Endothelial cell of hepatic sinusoid (primary cell): ENCODE measurements around the gene DNAJC3.
"Not testable (repeated sequence)": the region's sequence is repeated elsewhere in the genome, so short reads cannot be mapped to it uniquely, and the experiment has no call there.

Experiments used
- in situ Hi-C: cut with HindIII; loops from 2 replicates; pipeline ENCODE4 v1.10.0; 2017; ENCODE audit warnings: low sequenced_read_pairs

DNAJC3 gene

GRCh38 chr13:95763601-95764000, 86.7 kb downstream of the DNAJC3 start:
- in situ Hi-C loops: loop anchor here (5.0 kb wide), 1 partner anchor 66 kb away; no protein-coding TSS in a partner anchor

DNA sequence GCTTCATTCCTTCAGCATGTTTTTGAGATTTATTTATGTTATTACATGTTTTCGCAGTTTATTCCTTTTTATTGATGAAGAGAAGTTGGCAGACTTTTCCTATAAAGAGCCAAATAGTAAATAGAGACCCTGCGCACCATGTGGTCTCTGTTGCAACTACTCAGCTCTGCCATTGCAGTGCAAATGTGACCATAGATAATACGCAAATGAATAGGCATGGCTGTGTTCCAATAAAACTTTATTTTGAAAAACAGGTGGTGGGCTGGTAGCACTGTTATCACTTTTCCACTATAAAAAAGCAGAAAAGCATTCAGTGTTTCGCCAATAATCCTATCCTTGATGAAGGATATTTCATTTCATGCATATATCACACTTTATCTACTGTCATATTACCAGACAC, 95.0 kb downstream of the DNAJC3 start:
- in situ Hi-C loops: no loop called here

- in situ Hi-C loops: no loop called here
Observed at GRCh38 chr13:95779522-95779921, 102.6 kb downstream of the DNAJC3 start.

DNA sequence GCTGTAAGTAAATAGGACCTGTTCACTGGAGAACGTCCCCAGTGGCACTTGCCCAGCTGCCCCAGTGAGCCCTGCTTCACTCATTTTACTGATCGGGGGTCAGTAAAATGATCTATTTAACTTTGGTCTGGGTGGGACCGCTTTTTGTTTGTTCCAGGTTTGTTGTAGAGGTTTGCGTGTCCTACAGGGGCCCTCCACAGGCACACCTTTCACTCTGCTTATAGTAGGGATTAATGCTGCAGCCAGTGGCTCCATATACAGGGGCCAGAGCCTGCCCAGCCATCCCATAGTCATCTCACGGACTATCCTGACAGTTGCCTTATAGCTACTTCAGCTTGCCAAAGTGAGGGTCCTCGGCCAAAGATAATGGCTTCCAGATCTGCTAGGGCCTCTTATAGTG, 104.1 kb downstream of the DNAJC3 start:
- in situ Hi-C loops: no loop called here

GRCh38 chr13:95781940-95782339, 105.0 kb downstream of the DNAJC3 start:
- in situ Hi-C loops: not testable (repeated sequence)

DNA sequence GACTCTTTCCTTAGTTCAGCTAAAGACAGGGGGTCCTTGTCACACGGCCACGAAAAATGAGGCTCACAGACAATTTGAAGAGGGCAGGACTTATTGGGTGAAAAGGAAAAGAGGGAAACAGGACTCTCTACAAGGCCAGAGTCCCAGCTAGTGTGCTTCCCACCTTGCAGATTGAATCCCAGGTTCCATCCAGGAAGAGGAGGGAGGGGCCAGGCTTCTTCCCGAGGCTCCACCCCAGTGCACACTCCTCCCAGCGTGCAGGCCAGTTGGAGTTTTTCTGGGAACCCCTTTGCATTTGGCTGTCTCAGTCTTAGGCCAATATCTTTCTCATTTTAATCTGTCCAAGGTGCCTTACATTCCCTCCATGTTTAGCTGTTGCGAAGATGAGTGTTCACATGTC, 106.8 kb downstream of the DNAJC3 start:
- in situ Hi-C loops: no loop called here

DNA sequence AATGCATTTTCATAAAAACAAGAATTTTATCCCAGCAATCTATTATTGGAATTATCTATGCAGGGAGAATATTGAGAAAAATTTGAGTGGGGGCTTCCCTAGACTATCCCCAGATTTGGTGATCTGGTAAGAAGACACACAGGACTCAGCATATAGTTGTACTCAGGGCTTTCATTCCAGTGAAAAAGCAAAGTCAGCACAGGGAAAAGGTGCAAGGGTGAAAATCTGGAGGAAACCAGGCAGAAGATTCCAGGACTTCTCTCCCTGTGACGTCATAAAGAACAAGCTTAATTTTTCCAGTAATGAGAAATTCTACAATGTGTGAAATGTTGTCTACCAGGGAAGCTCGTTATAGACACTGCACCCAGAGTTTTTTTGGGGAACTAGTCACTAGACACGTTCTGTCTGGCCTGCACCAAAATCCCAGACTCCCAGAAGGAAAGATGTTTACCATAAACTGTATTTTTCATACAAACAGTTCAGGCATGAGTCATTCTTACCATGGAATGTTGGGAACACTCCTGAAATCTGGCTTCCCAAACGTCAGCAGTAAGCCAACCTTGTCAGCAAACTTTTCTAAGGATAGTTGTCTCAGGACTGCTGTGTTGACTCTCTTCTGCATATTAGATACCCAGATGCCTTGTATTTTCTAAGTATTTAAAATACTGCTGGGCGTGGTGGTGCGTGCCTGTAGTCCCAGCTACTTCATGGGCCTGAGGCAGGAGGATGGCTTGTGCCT, 107.4 kb downstream of the DNAJC3 start:
- in situ Hi-C loops: no loop called here

- in situ Hi-C loops: no loop called here
Observed at GRCh38 chr13:95784900-95785290, 108.0 kb downstream of the DNAJC3 start.

DNA sequence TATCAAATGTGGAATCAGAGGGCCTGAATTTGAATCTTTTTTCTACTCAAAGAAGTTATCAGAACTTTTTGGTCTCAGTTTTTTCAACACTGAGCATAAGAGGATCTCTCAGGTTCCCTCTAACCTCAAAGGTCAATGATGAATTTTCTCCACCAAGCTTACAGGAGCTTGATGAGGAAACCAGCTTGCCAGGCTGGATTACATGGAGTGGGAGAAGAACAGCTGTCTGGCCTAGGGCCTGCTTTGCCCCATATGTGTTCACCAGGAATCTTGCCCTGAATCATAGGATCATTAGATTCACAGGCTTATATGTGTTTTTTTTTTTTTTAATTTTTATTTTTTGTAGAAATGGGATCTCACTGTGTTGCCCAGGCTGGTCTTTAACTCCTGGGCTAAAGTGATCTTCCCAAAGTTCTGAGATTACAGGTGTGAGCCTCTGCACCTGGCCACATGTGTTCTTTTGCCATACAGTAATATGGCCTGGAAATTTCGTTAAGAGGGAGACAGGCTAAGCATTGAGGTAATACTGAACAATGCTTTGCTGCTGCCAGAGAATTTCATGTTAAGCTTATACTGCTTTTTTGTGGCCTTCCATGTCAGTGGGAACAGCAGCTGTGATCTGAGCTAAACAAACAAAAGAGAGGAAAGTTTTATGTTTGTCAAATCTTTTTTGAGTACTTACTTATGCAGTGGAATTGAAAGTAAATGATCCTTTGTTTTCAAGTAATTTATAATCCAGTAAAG, 110.6 kb downstream of the DNAJC3 start:
- in situ Hi-C loops: no loop called here

DNA sequence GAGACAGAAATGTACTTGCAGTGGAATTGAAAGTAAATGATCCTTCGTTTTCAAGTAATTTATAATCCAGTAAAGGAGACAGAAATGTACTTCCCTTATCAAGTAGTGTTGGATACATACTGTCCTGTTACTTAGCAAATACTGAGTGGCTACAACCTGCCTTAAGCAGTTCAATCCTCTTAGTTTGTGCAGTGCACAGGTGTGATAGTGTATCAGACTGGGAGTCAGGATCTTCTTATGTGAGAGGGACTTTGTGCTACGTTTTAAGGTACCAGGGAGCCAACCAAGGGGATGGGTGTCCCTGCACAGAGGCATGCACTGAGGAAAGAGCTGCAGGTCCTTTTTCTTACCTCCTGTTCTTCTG, 111.1 kb downstream of the DNAJC3 start:
- in situ Hi-C loops: no loop called here

DNA sequence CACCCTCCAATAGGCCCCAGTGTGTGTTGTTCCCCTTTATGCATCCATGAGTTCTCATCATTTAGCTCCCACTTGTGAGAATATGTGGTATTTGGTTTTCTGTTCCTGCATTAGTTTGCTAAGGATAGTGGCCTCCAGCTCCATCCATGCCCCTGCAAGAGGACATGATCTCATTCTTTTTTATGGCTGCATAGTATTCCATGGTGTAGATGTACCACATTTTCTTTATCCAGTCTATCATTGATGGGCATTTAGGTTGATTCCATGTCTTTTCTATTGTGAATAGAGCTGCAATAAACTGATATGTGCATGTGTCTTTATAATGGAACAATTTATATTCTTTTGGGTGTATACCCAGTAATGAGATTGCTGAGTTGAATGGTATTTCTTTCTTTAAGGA, 112.4 kb downstream of the DNAJC3 start:
- in situ Hi-C loops: not testable (repeated sequence)

DNA sequence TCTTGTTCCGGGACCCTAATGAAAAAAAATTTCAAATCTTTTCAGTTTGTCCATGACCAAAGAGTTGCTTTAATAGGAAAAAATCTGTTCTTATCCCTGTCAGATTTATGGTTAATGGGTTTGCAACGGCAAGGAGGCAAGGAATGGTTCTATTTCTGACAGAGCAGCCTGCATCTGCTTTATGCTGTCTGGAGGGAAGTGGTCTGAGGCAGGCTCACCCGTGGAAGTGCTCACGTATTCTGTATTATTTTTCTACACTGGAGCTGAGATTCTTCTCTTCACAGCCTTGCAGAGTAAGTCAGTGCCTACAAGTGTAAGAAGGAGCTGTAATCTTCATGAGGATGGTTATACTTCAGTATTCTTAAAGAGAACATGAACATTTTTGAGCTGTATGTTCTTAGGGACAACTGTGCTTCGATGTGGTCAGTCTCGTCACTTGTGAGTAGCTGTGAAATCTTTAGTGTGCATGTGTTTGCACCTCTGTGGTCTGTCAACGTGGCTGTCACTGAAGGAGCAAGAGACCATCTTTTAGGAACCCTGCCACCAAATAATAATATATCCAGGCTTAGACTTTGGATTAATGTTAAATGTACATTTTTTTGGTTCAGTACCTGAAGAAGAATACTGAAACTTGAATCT, 114.3 kb downstream of the DNAJC3 start:
- in situ Hi-C loops: no loop called here

DNA sequence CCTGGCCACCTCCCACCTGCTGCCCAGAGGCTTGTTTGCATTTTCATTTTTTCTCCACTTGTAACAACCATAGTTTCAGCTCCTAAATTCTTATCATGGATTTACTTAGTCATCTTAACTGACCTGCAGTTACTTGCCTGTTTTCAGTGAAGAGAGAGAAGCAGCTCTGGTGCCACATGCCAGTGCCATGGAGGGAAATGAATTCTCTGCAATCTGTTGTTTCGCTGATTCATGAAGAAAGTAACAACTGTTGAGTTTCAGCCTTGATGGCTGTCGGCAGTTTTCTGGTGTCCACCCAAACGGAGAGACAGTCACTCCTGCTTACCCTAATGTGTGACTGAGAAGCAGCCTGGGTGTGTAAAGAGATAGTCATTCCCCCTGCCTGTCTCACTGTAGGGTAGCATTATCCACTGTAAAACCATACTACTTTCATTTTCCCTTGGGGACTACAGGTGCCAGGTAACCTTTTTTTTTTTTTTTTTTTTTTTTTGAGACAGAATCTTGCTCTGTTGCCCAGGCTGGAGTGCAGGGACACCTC, 116.1 kb downstream of the DNAJC3 start:
- in situ Hi-C loops: no loop called here

- in situ Hi-C loops: no loop called here
Observed at GRCh38 chr13:95793781-95794180, 116.8 kb downstream of the DNAJC3 start.

DNA sequence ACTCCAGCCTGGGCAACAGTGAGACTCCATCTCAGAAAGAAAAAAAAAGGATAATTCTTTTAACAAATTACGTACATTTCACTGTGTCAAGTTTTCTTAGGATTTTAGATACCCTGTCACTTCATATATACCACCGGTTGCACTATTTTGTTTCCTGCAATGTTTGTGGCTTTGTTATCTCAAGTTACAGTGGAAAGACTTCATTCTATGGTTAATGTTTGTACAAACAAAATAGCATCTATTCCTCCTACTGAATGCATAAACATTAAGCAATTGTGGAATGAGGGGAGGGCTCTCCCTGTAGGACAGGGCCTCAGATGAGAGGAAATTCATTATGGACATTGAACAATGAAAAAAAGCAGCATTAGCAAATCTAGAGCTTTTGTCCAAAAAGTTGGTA, 120.1 kb downstream of the DNAJC3 start:
- in situ Hi-C loops: no loop called here

DNA sequence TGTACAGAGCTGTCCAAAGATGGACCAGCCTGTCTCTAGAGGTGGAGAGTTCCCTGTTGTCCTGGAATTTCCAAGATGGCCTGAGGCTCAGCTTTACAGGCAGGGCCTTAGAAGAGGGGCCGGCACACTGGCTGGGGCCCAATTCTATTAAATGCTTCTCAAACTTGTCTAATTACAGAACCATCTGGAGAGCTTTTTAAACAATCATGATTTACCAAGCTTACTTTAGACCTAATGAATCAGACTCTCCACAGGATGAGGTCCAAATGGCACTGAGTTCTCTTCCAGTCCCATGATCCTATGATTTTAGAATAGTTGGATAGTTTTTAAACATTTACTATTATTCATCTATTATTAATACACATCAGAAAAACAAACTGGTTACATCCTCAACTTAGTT, 123.5 kb downstream of the DNAJC3 start:
- in situ Hi-C loops: no loop called here

GRCh38 chr13:95801825-95802224, 124.9 kb downstream of the DNAJC3 start:
- in situ Hi-C loops: no loop called here

DNA sequence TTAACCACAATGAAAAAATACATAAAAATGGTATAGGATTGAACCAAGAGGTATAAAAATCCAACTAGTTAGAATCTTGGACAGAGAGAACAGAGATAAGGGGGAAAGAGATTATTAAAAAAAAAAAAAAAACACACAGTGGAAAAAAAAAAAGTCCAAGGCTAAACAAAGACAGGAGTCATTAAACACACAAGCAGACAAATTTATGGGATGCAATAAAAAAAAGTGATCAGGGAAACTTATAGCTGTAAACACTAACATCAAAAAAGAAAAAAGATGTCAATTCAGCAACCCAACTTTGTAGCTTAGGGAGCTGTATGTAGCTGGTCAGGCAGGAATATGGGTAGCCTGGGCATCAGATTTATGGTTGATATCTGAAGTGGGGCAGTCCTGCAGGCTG, 129.0 kb downstream of the DNAJC3 start:
- in situ Hi-C loops: no loop called here

GRCh38 chr13:95809429-95809828, 132.5 kb downstream of the DNAJC3 start:
- in situ Hi-C loops: no loop called here

DNA sequence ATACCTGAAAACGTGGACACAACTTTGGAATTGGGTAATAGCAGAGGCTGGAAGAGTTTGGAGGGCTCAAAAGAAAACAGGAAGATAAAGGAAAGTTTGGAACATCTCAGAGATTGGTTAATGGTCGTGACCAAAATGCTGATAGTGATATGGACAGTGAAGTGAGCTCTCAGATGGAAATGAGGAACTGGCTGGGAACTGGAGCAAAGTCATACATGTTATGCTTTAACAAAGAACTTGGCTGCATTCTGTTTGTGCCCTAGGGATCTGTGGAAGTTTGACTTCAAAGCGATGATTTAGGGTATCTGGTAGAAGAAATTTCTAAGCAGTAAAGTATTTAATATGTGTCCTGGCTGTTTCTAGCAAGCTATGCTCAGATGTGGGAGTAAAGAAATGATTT, 136.2 kb downstream of the DNAJC3 start:
- in situ Hi-C loops: loop anchor here (10.0 kb wide), 1 partner anchor 118 kb away; no protein-coding TSS in a partner anchor

DNA sequence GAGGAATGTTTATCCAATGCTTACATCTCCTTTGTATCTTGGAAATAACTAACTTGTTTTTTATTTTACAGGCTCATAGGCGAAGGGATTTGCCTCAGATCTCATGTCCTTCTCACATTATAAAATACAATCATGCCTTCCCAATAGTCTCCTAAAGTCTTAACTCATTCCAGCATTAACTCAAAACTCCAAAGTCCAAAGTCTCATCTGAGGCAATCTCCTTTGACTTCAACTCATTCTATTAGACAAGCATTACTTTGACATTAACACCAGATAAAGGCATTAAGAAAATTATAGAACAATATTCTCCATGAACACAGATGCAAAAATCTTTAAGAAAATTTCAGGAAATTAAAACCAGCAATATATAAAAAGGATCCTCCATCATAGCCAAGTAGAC, 137.6 kb downstream of the DNAJC3 start:
- in situ Hi-C loops: loop anchor here (10.0 kb wide), 1 partner anchor 120 kb away; no protein-coding TSS in a partner anchor

GRCh38 chr13:95822303-95822702, 145.4 kb downstream of the DNAJC3 start:
- in situ Hi-C loops: no loop called here
